Fibroblast of lung (primary cell): ENCODE measurements around the gene ANTXRL.
"Not testable (repeated sequence)": the region's sequence is repeated elsewhere in the genome, so short reads cannot be mapped to it uniquely, and the experiment has no call there.

Source experiments
- EZH2 ChIP-seq: IDR thresholded peaks from 2 replicates; pipeline ENCODE4 v1.5.1; 2012; ENCODE audit warnings: low read length, control low read depth, mild to moderate bottlenecking; ENCODE audit errors: missing control alignments
- TF ChIP-seq, protein P1 (sequence below), 2 donors: IDR thresholded peaks in 1 of 2; conservative IDR thresholded peaks in 1 of 2; 1 replicate in 1 of 2; 2 replicates in 1 of 2; pipeline ENCODE4 v1.5.1; 2011 to 2012; ENCODE audit warnings: low read length in 2 of 2, control low read depth in 1 of 2, inconsistent platforms in 1 of 2, low read depth in 1 of 2, mild to moderate bottlenecking in 1 of 2

DNA sequence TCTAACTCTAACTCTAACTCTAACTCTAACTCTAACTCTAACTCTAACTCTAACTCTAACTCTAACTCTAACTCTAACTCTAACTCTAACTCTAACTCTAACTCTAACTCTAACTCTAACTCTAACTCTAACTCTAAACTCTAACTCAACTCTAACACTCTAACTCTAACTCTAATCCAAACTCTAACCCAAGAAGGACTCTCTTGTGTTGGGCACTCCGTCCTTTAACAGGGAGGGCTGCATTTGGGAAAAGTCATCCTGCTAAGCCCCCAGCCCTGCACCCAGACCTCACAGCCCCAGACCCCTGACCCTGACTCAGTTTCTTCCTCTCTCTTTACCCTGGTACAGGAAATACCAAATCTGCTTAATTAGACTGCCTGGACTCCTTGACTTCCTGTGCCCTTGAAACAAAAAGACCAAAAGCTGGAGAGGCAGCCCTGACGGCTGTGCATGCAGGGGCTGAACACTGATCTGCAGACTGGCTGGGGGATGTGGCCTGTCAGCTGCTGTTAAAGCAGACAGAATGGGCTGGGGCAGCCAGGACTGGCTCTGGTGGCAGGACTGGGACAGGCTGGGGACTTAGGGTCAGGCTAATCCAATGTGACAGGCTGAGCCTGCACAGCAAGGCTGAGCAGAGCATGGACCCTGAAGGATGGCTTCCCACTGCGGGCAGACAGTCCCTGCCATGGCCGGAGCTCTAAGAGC is 14.8 kb upstream of the ANTXRL start:
- not testable (repeated sequence) for TF ChIP-seq EZH2
- TF ChIP-seq, protein P1, sequence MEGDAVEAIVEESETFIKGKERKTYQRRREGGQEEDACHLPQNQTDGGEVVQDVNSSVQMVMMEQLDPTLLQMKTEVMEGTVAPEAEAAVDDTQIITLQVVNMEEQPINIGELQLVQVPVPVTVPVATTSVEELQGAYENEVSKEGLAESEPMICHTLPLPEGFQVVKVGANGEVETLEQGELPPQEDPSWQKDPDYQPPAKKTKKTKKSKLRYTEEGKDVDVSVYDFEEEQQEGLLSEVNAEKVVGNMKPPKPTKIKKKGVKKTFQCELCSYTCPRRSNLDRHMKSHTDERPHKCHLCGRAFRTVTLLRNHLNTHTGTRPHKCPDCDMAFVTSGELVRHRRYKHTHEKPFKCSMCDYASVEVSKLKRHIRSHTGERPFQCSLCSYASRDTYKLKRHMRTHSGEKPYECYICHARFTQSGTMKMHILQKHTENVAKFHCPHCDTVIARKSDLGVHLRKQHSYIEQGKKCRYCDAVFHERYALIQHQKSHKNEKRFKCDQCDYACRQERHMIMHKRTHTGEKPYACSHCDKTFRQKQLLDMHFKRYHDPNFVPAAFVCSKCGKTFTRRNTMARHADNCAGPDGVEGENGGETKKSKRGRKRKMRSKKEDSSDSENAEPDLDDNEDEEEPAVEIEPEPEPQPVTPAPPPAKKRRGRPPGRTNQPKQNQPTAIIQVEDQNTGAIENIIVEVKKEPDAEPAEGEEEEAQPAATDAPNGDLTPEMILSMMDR (conservative IDR thresholded peaks at IDR 0.05 in 1 of 2, IDR thresholded peaks at IDR 0.05 in 1 of 2; ENCODE audit: low read depth in 1 of 2, low read length in 2 of 2) = not testable (repeated sequence)
